GM12878 (cell line): ENCODE measurements around the gene RCAN1. TPM values are rescaled to one million over a fixed set of nuclear protein-coding genes. Genes with fewer than 3 reads are reported as not detected.

Experiments used
- ASH2L ChIP-seq: fragments of 300-600, 200-600 bp; sonication (generic); IDR thresholded peaks from 2 replicates; pipeline ENCODE4 v1.6.1; 2017; ENCODE audit warnings: low read depth, mild to moderate bottlenecking, borderline replicate concordance
- BRCA1 ChIP-seq: IDR thresholded peaks from 2 replicates; pipeline ENCODE4 v1.6.1; 2011; ENCODE audit warnings: low read depth, low read length, improper control_type of control experiment
- CHD2 ChIP-seq: IDR thresholded peaks from 2 replicates; pipeline ENCODE4 v1.6.1; 2011; ENCODE audit warnings: low read depth, low read length, improper control_type of control experiment, borderline replicate concordance
- EGR1 ChIP-seq, 2 experiments: IDR thresholded peaks; 1 replicate in 1 of 2; 2 replicates in 1 of 2; pipeline ENCODE4 v1.6.1; 2011 to 2012; ENCODE audit warnings: low read depth in 2 of 2, low read length in 2 of 2, borderline replicate concordance in 1 of 2, mild to moderate bottlenecking in 1 of 2, moderate library complexity in 1 of 2
- EZH2 ChIP-seq: IDR thresholded peaks from 2 replicates; pipeline ENCODE4 v1.6.1; 2012; ENCODE audit warnings: low read depth, mild to moderate bottlenecking, control low read depth, inconsistent platforms, low read length, borderline replicate concordance; ENCODE audit not compliant: control insufficient read depth
- FOXM1 ChIP-seq: IDR thresholded peaks from 2 replicates; pipeline ENCODE4 v1.6.1; 2012; ENCODE audit warnings: low read depth, mild to moderate bottlenecking, inconsistent platforms, low read length, moderate library complexity
- HDGF ChIP-seq: fragments of 450-650 bp; IDR thresholded peaks from 2 replicates; pipeline ENCODE4 v1.6.1; 2016; ENCODE audit warnings: antibody characterized with exemption
- IKZF1 ChIP-seq: fragments of 450-650 bp; conservative IDR thresholded peaks from 2 replicates; pipeline ENCODE4 v1.6.1; 2017; ENCODE audit warnings: antibody characterized with exemption, mild to moderate bottlenecking
- MAX ChIP-seq: IDR thresholded peaks from 2 replicates; pipeline ENCODE4 v1.6.1; 2012; ENCODE audit warnings: low read depth, low read length, improper control_type of control experiment
- NFYB ChIP-seq: IDR thresholded peaks from 2 replicates; pipeline ENCODE4 v1.6.1; 2011; ENCODE audit warnings: low read depth, mild to moderate bottlenecking, low read length, improper control_type of control experiment, moderate library complexity; ENCODE audit not compliant: insufficient read depth
- NR2F1 ChIP-seq: fragments of 450-650 bp; conservative IDR thresholded peaks from 2 replicates; pipeline ENCODE4 v1.6.1; 2017; ENCODE audit warnings: mild to moderate bottlenecking
- POU2F2 ChIP-seq: IDR thresholded peaks from 3 replicates; pipeline ENCODE4 v1.6.1; 2011; ENCODE audit warnings: low read depth, mild to moderate bottlenecking, low read length, borderline replicate concordance
- SMC3 ChIP-seq: IDR thresholded peaks from 2 replicates; pipeline ENCODE4 v1.6.1; 2011; ENCODE audit warnings: low read length, improper control_type of control experiment, borderline replicate concordance
- YY1 ChIP-seq: IDR thresholded peaks from 2 replicates; pipeline ENCODE4 v1.6.1; 2011; ENCODE audit warnings: low read depth, mild to moderate bottlenecking, low read length
- ZBTB40 ChIP-seq: fragments of 450-650 bp; IDR thresholded peaks from 2 replicates; pipeline ENCODE4 v1.6.1; 2016; ENCODE audit warnings: mild to moderate bottlenecking, moderate library complexity, borderline replicate concordance
- ZZZ3 ChIP-seq: IDR thresholded peaks from 2 replicates; pipeline ENCODE4 v1.6.1; 2011; ENCODE audit warnings: low read depth; ENCODE audit not compliant: control insufficient read depth, insufficient read length
- polyA plus RNA-seq, 11 experiments: library from polyadenylated mRNA; depleted of rRNA in 4 of 11; unstranded in 6 of 11; stranded (reverse) in 5 of 11; fragments of >200 nt; fragmentation: Nextera tagmentation in 4 of 11; fragmentation: Illumina TruSeq in 1 of 11; extraction: Ambion mirVana in 4 of 11; extraction: Trizol in 1 of 11; gene quantifications; 1 replicate in 1 of 11; 2 replicates in 10 of 11; pipeline versions ENCODE4 v1.2.1 to v1.2.3, GENCODE V29; 2011 to 2016; ENCODE audit warnings: inconsistent platforms in 2 of 11, missing spikeins in 2 of 11, low read depth in 1 of 11
- total RNA-seq, 4 experiments: library from RNA; depleted of rRNA in 3 of 4; stranded (reverse); fragments of >200 nt in 3 of 4; fragmentation: Illumina TruSeq in 1 of 4; extraction: Trizol in 1 of 4; gene quantifications; 2 replicates each; pipeline versions ENCODE4 v1.2.1 to v1.2.3, GENCODE V29; 2013 to 2021
- TF ChIP-seq, protein P1 (sequence below): fragments of 150-350 bp; IDR thresholded peaks from 2 replicates; pipeline ENCODE4 v1.6.1; 2016; ENCODE audit warnings: low read depth, low read length
- TF ChIP-seq, protein P2 (sequence below): fragments of 450-650 bp; IDR thresholded peaks from 2 replicates; pipeline ENCODE4 v1.6.1; 2018; ENCODE audit warnings: borderline replicate concordance, mild to moderate bottlenecking; ENCODE audit not compliant: partially characterized antibody

Gene RCAN1
- total and polyA plus RNA-seq, 10 of the 15 experiments (the other 5 are each of a cell fraction or from before 2014, with no cell fraction given): 2.8 to 12.9 (median 10.5) TPM

DNA sequence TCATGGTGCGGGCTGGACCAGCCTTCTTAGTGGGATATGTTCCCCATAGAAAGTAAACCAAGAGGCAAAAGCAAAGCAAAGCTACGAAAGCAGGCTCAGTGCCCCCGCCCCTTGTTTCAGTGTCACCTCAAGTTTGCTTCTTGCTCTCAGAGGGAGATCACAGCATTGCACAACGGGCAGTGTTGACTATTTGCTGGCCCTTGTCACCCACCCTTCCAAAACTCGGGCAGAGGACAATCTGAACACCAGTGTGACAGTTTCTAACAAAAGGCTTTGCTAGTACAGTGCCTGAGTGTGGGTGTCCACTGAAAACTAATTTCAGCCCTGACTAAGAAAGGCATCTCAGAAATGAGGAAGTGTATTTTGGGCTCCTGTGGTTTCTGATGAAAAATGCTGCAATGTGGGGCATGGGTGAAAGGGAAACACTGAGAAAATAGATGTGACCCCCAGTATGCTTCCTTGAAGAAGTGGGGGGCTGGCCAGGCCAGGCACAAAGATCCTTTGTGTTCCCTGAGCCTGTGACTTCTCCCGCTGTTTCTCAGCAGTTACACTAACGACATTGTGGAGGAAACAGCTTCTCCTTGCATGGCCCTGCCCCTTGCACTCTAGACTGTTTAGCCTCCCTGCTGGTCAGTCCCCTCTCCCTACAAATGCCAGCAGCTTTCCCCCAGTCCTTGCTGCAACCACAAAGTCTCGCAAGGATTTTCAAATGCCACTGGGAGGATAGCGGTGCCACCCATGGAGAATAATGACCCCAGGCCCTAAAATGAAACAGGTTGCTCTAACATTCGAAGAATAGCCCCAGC is 69.6 kb downstream of the RCAN1 start (continued):
- TF ChIP-seq ZBTB40: no peak
- TF ChIP-seq, protein P1, sequence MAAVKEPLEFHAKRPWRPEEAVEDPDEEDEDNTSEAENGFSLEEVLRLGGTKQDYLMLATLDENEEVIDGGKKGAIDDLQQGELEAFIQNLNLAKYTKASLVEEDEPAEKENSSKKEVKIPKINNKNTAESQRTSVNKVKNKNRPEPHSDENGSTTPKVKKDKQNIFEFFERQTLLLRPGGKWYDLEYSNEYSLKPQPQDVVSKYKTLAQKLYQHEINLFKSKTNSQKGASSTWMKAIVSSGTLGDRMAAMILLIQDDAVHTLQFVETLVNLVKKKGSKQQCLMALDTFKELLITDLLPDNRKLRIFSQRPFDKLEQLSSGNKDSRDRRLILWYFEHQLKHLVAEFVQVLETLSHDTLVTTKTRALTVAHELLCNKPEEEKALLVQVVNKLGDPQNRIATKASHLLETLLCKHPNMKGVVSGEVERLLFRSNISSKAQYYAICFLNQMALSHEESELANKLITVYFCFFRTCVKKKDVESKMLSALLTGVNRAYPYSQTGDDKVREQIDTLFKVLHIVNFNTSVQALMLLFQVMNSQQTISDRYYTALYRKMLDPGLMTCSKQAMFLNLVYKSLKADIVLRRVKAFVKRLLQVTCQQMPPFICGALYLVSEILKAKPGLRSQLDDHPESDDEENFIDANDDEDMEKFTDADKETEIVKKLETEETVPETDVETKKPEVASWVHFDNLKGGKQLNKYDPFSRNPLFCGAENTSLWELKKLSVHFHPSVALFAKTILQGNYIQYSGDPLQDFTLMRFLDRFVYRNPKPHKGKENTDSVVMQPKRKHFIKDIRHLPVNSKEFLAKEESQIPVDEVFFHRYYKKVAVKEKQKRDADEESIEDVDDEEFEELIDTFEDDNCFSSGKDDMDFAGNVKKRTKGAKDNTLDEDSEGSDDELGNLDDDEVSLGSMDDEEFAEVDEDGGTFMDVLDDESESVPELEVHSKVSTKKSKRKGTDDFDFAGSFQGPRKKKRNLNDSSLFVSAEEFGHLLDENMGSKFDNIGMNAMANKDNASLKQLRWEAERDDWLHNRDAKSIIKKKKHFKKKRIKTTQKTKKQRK: no peak
- TF ChIP-seq POU2F2: peak; percentile 72; the same call in 2 of the 3 replicates
- TF ChIP-seq SMC3: peak; percentile 1; the same call in 1 of the 2 replicates
- TF ChIP-seq NR2F1: peak; percentile 51; the same call in 1 of the 2 replicates
- peak; percentile 74 for TF ChIP-seq CHD2
- TF ChIP-seq YY1: no peak
- no peak for TF ChIP-seq NFYB
- no peak for TF ChIP-seq HDGF
- TF ChIP-seq FOXM1: peak; percentile 93
- TF ChIP-seq BRCA1: no peak
- no peak for TF ChIP-seq EZH2
- TF ChIP-seq, protein P2, sequence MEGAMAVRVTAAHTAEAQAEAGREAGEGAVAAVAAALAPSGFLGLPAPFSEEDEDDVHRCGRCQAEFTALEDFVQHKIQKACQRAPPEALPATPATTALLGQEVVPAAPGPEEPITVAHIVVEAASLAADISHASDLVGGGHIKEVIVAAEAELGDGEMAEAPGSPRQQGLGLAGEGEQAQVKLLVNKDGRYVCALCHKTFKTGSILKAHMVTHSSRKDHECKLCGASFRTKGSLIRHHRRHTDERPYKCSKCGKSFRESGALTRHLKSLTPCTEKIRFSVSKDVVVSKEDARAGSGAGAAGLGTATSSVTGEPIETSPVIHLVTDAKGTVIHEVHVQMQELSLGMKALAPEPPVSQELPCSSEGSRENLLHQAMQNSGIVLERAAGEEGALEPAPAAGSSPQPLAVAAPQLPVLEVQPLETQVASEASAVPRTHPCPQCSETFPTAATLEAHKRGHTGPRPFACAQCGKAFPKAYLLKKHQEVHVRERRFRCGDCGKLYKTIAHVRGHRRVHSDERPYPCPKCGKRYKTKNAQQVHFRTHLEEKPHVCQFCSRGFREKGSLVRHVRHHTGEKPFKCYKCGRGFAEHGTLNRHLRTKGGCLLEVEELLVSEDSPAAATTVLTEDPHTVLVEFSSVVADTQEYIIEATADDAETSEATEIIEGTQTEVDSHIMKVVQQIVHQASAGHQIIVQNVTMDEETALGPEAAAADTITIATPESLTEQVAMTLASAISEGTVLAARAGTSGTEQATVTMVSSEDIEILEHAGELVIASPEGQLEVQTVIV: no peak
- TF ChIP-seq IKZF1: peak; percentile 83
- TF ChIP-seq ZZZ3: no peak
- peak in 1 of 2 experiments; percentile 69; a peak in 1 of 3 replicates for TF ChIP-seq EGR1 (IDR thresholded peaks at IDR 0.05; ENCODE audit: borderline replicate concordance in 1 of 2, low read depth in 2 of 2, low read length in 2 of 2)
- TF ChIP-seq MAX: no peak
- no peak for TF ChIP-seq ASH2L
